ENCODE measurements around the gene SLC25A14.

GRCh38 chrX:130301405-130301804 is 38.3 kb upstream of the SLC25A14 start:
- no peak for TF ChIP-seq CTCF (IDR thresholded peaks at IDR 0.05; ENCODE audit: poor library complexity, severe bottlenecking)
- no peak for TF ChIP-seq POLR2AphosphoS5 (IDR thresholded peaks at IDR 0.05)
- no peak for TF ChIP-seq EP300 (conservative IDR thresholded peaks at IDR 0.05; ENCODE audit: poor library complexity, severe bottlenecking)
- TF ChIP-seq EZH2 (IDR thresholded peaks at IDR 0.05; ENCODE audit: borderline replicate concordance, insufficient read depth, low read length, poor library complexity, severe bottlenecking) = no peak
- no peak for TF ChIP-seq TAF1 (IDR thresholded peaks at IDR 0.05; ENCODE audit: low read depth)
- TF ChIP-seq RAD21 (conservative IDR thresholded peaks at IDR 0.05) = no peak
- no peak for TF ChIP-seq SMC3 (conservative IDR thresholded peaks at IDR 0.05; ENCODE audit: poor library complexity)
- no peak for TF ChIP-seq REST (IDR thresholded peaks at IDR 0.05; ENCODE audit: borderline replicate concordance)

Data from neural cell (in vitro differentiated cells).